GM10248 (cell line): ENCODE results near the gene NRARP.
"Not testable (repeated sequence)": the region's sequence is repeated elsewhere in the genome, so short reads cannot be mapped to it uniquely, and the experiment has no call there.

ENCODE experiments used
- CTCF ChIA-PET: fragments of 300-600 bp; sonication (Branson Sonifier 250); formaldehyde crosslinking; extraction: SDS; loops from one replicate; lab custom pipeline; 2021; ENCODE audit warnings: antibody characterized with exemption; lab: Yijun Ruan, JAX
- POLR2A ChIA-PET: fragments of 350-650 bp; sonication (Branson Sonifier 250); formaldehyde crosslinking; extraction: SDS; loops from one replicate; lab custom pipeline; 2020; ENCODE audit warnings: antibody characterized with exemption; lab: Yijun Ruan, JAX
- DNase-seq: peaks from one replicate; pipeline ENCODE4 v3.0.0; 2012; ENCODE audit errors: extremely low spot score
- CTCF ChIP-seq: IDR thresholded peaks from 2 replicates; pipeline ENCODE4 v1.5.1; 2012; ENCODE audit warnings: mild to moderate bottlenecking, low read depth; ENCODE audit errors: extremely low read depth, missing control alignments, control extremely low read depth

Gene NRARP

DNA sequence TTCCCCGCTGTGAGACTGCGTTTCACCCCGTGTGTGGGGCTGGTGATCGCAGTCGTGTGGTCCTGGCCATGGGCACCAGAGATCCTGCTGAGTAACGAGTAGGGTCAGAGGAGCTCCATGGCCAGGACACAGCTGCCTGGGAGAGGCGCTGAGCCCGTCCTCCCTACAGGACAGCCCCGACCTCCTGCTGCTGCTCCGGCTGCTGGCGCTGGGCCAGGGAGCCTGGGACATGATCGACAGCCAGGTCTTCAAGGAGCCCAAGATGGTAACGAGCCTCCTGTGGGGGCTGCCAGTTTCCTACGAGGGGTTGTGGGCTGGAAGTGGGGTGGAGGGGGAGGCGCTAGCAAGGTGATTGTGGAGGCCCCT lies 35.9 kb downstream of the NRARP start:
- DNase-seq: no peak
- CTCF ChIA-PET: interaction anchor here (1.8 kb wide), 1 partner anchor 21 kb away, joined by 4 read pairs; no protein-coding TSS in a partner anchor
- POLR2A ChIA-PET: interaction anchor here (2.1 kb wide), 1 partner anchor 26 kb away, joined by 5 read pairs; no protein-coding TSS in a partner anchor
- TF ChIP-seq CTCF: no peak

DNA sequence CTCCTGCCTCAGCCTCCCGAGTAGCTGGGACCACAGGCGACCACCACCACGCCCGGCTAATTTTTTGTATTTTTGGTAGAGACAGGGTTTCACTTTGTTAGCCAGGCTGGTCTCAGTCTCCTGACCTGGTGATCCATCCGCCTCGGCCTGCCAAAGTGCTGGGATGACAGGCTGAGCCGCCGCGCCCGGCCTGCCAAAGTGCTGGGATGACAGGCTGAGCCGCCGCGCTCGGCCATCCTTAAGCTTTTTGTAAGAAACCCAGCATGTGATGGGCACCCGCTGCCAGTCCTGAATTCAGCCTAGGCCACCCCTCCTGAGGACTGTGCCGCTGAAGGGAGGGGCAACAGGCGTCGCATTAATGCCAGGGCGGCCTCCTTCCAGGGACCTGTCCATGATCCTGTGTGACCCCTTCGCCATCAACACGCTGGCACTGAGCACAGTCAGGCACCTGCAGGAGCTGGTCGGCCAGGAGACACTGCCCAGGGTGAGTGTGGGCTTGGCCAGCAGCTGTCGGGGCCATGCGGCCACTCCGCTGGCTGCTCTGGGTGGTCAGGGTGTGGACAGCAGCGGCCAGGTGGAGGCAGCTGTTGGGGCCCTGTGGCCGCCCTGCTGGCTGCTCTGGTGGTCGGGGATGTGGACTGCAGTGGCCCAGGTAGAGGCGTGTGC lies 36.4 kb downstream of the NRARP start:
- ChIA-PET CTCF (interaction anchor here (0.7 to 1.8 kb wide), 3 partner anchors 21 to 77 kb away, joined by 3 to 5 read pairs (median 4); partner anchors contain the start of genes ANAPC2 and SSNA1), POLR2A (interaction anchor here (0.7 to 2.1 kb wide), 2 partner anchors 23 to 25 kb away, joined by 3 to 5 read pairs; no protein-coding TSS in a partner anchor)
- DNase-seq: no peak
- no peak for TF ChIP-seq CTCF

GRCh38 chr9:137264067-137264466 lies 38.0 kb downstream of the NRARP start:
- TF ChIP-seq CTCF: no peak
- POLR2A ChIA-PET: interaction anchor here (2.1 kb wide), 1 partner anchor 24 kb away, joined by 5 read pairs; no protein-coding TSS in a partner anchor
- CTCF ChIA-PET: interaction anchor here (1.3 to 1.6 kb wide), 2 partner anchors 28 to 159 kb away, joined by 3 to 5 read pairs; partner anchors contain the start of genes EXD3 and NOXA1
- DNase-seq: no peak

- ChIA-PET POLR2A (no interaction called here), CTCF (interaction anchor here (1.1 to 1.3 kb wide), 3 partner anchors 9 to 160 kb away, joined by 3 read pairs; partner anchors contain the start of genes EXD3, NOXA1 and RNF224)
- DNase-seq: no peak
- TF ChIP-seq CTCF: no peak
Observed at GRCh38 chr9:137263506-137263905, 38.6 kb downstream of the NRARP start.

- no peak for TF ChIP-seq CTCF
- CTCF ChIA-PET: interaction anchor here (1.1 to 2.1 kb wide), 4 partner anchors 9 to 36 kb away, joined by 3 to 6 read pairs (median 4); partner anchors contain the start of gene RNF224
- DNase-seq: no peak
- POLR2A ChIA-PET: interaction anchor here (1.8 kb wide), 1 partner anchor 22 kb away, joined by 8 read pairs; the partner anchor contains the start of gene TUBB4B
Observed at GRCh38 chr9:137262909-137263285, 39.2 kb downstream of the NRARP start.

- ChIA-PET POLR2A (interaction anchor here (1.8 kb wide), 1 partner anchor 22 kb away, joined by 8 read pairs; the partner anchor contains the start of gene TUBB4B), CTCF (interaction anchor here (1.1 to 2.1 kb wide), 5 partner anchors 8 to 35 kb away, joined by 3 to 6 read pairs (median 4); partner anchors contain the start of gene RNF224)
- DNase-seq: not testable (repeated sequence)
- peak; percentile 2 for TF ChIP-seq CTCF
Observed at GRCh38 chr9:137262173-137262908, 39.7 kb downstream of the NRARP start.
